ENCODE data around the gene PARD3.

GRCh38 chr10:34722404-34722803, 92.7 kb downstream of the PARD3 start:
- TF ChIP-seq CTCF (IDR thresholded peaks at IDR 0.05) = no peak
- no peak for TF ChIP-seq EZH2 (IDR thresholded peaks at IDR 0.05)

Measured in neural progenitor cell (in vitro differentiated cells).